A673 (cell line): ENCODE measurements around the gene TRAPPC2L.

Experiments used
- CTCF ChIP-seq: fragments of 300-800, 200-600 bp; sonication (generic); conservative IDR thresholded peaks from 2 replicates; pipeline ENCODE4 v1.5.1; 2017; ENCODE audit warnings: low read depth, mild to moderate bottlenecking, antibody characterized with exemption, low read length, moderate library complexity, mixed read lengths
- EZH2 ChIP-seq: fragments of 200-600 bp; sonication (generic); IDR thresholded peaks from 2 replicates; pipeline ENCODE4 v1.6.1; 2017; ENCODE audit warnings: borderline replicate concordance, low read depth, mild to moderate bottlenecking, mixed read lengths, antibody characterized with exemption, low read length; ENCODE audit not compliant: poor library complexity, severe bottlenecking

- TF ChIP-seq CTCF (no peak), EZH2 (no peak)
These were observed 34.5 kb upstream of the TRAPPC2L start for GRCh38 chr16:88822281-88823040.
